Activated T-helper 1 cell treated with anti-CD3 and anti-CD28 coated beads, Interleukin-2, amount 50 U/mL, for 16 hours (primary cell): ENCODE data around the gene KIRREL2.
"Not testable (repeated sequence)": the region's sequence is repeated elsewhere in the genome, so short reads cannot be mapped to it uniquely, and the experiment has no call there.

ENCODE experiments used
- DNase-seq, 2 donors: peaks; one replicate each; pipeline ENCODE4 v3.0.0-alpha.2; 2020; ENCODE audit warnings: low read depth in 1 of 2, low spot score in 1 of 2

Gene KIRREL2

GRCh38 chr19:35856546-35857149 lies at the start of gene KIRREL2:
Gene KIRREL2, plus strand, starts transcription at chr19:35856911. Its CDS starts 209 bp downstream, at chr19:35857120.
- DNase-seq: no peak

GRCh38 chr19:35807633-35808032 lies 49.1 kb upstream of the KIRREL2 start:
- DNase-seq: no peak

GRCh38 chr19:35811317-35812219 lies 45.1 kb upstream of the KIRREL2 start:
- DNase-seq: no peak

GRCh38 chr19:35812220-35813042 lies 44.3 kb upstream of the KIRREL2 start, which contains the start of gene PRODH2:
Gene PRODH2, minus strand, starts transcription at chr19:35812845. Its CDS starts 40 bp downstream, at chr19:35812805.
- no peak for DNase-seq

GRCh38 chr19:35813043-35813890 lies 43.4 kb upstream of the KIRREL2 start:
- DNase-seq: no peak

GRCh38 chr19:35816262-35816661 lies 40.4 kb upstream of the KIRREL2 start:
- no peak for DNase-seq

GRCh38 chr19:35816846-35817245 lies 39.9 kb upstream of the KIRREL2 start:
- no peak for DNase-seq

- no peak for DNase-seq
Measured at GRCh38 chr19:35818445-35818844, 38.3 kb upstream of the KIRREL2 start.

GRCh38 chr19:35822579-35822978 lies 34.1 kb upstream of the KIRREL2 start:
- no peak for DNase-seq

- no peak for DNase-seq
Measured at GRCh38 chr19:35824150-35824549, 32.6 kb upstream of the KIRREL2 start.

- DNase-seq: no peak
Measured at GRCh38 chr19:35828692-35829301, 27.9 kb upstream of the KIRREL2 start.

GRCh38 chr19:35830986-35831385 lies 25.7 kb upstream of the KIRREL2 start:
- DNase-seq: no peak

GRCh38 chr19:35832054-35832453 lies 24.7 kb upstream of the KIRREL2 start:
- no peak for DNase-seq

- DNase-seq: no peak
Measured at GRCh38 chr19:35833972-35834371, 22.7 kb upstream of the KIRREL2 start.

GRCh38 chr19:35836096-35836495 lies 20.6 kb upstream of the KIRREL2 start:
- not testable (repeated sequence) for DNase-seq

GRCh38 chr19:35841961-35842595 lies 14.6 kb upstream of the KIRREL2 start:
- no peak for DNase-seq

GRCh38 chr19:35842666-35843272 lies 13.9 kb upstream of the KIRREL2 start:
- no peak for DNase-seq

- no peak for DNase-seq
Measured at GRCh38 chr19:35843676-35844481, 12.8 kb upstream of the KIRREL2 start.
